Measurements from ENCODE around the gene NRG2.

NRG2 gene

GRCh38 chr5:139966856-139967255 lies 76.2 kb downstream of the NRG2 start:
- DNase-seq = no peak

- DNase-seq = no peak
Observed at GRCh38 chr5:139964994-139965565, 78.0 kb downstream of the NRG2 start.

- DNase-seq = no peak
Observed at GRCh38 chr5:139964266-139964993, 78.7 kb downstream of the NRG2 start.

- no peak for DNase-seq
Observed at GRCh38 chr5:139962445-139962844, 80.7 kb downstream of the NRG2 start.

DNA sequence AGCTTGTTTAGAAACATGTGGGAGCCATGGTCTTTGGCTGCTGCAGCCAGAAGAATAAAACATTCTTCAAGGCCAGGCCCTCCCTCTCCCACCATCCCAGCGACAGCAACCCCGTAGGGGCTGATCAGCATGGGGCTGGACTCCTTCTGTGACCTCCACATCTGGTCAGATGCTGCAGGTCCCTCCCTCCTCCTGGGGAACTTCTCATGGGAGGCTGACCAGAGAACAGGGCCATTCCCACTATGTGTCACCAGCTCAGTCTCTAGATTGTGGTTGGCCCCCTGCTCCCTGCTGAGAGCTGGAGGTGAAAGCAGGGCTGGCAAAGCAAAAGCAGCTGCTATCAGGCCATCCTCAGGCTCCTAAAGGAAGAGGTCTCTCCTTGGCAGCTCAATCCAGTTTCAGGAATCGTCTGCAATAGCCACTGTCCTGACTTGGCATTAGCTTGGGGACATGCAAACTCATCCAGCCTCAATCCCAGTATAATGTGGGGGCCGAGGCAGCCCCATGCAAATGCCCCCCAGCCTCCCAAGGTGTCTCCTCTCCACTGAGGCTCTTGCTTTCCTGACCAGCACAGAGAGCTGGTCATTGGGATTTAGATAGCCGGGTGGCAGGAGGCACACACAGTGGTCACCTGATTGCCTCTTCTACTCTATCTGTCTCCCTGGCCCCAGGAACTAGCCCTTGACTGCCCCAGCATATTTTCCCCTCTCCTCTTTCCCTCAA lies 81.5 kb downstream of the NRG2 start:
- no peak for DNase-seq

GRCh38 chr5:139960723-139961383 lies 82.2 kb downstream of the NRG2 start:
- no peak for DNase-seq

GRCh38 chr5:139958432-139959148 lies 84.5 kb downstream of the NRG2 start:
- DNase-seq = no peak

- DNase-seq = no peak
Observed at GRCh38 chr5:139956342-139956741, 86.8 kb downstream of the NRG2 start.

- DNase-seq = no peak
Observed at GRCh38 chr5:139955616-139956273, 87.4 kb downstream of the NRG2 start.

DNA sequence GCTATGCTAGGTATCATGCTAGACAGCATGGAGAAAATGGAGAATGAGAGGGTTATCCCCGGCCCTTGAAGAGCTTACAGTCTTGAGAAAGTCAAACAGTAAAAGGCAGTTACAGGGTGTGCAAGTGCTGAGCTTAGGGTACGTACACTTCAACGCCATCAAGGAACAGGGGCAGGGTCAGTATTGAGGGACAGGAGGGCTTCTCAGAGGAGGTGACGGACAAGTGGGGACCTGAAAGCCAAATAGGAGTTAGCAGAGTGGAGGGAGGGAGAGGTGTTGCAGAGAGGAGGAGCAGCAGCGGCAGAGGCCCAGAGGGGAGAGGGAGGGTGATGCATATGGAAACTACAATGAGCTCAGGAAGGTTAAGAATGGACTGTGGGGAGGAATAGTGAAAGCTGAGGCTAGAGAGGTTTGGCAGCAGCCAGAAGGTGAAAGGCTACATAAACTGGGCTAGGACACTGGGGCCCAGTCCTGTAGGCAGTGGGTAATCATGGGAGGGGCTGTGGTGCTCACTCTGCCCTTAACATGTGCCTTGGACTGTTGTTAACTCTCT lies 88.0 kb downstream of the NRG2 start:
- no peak for DNase-seq

GRCh38 chr5:139954462-139954861 lies 88.6 kb downstream of the NRG2 start:
- DNase-seq = no peak

DNA sequence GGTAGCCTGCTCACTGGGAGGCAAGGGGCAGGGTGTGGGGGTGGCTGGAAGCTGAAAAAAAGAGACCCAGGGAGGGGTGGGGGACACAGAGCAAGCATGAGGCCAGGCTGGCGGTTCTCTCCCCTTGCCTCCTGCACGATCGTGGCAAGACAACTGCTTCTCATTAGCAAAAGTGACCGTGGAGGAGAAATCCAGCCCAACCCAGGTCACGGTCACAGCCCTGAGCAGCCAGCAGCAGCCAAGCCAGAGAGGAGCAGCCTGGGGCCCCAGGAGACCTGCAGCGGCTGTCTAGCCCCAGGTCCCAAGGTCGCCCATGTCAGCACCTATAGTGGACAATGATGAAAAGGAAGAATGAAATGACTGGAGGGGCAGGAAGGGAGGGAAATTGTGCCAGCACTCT lies 89.1 kb downstream of the NRG2 start:
- no peak for DNase-seq

DNA sequence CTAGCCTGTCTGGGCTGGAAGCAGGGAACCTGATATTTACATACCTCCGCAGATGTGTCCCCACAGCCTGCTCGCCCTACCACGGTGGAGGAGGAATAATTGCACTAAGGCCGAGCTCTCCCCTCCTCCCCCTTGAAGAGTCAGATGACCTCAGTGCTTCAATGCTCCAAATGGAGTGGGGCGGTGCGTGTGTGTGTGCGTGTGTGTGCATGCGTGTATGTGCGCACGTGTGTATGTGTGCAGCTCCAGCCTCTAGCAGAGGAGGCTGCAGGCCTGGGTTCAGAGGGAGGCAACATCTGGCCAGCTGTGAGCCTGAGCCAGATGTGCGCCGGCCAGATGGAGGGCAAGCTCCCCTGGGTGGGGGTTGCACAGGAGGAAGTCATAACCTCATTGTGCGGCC lies 90.5 kb downstream of the NRG2 start:
- DNase-seq = no peak

DNA sequence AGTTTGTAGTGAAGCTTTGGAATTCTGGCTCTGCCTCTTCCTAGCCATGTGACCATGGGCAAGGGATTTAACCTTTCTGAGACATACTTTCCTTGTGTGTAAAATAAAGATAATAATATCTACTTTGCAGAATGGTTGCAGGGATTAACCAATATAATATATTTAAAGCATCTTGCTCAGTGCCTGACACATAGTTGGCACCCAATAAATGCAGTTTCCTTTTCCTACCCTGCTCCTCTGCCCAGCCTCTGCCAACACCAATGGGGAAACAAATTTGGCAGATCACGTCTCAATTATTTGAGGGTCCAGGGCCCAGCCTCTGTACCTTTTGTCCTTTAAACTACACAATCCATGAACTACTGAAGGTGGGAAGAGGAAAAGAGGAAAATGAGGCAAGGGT lies 91.1 kb downstream of the NRG2 start:
- DNase-seq = no peak

GRCh38 chr5:139951296-139951924 lies 91.7 kb downstream of the NRG2 start:
- DNase-seq = no peak

GRCh38 chr5:139950436-139950835 lies 92.7 kb downstream of the NRG2 start:
- no peak for DNase-seq

DNA sequence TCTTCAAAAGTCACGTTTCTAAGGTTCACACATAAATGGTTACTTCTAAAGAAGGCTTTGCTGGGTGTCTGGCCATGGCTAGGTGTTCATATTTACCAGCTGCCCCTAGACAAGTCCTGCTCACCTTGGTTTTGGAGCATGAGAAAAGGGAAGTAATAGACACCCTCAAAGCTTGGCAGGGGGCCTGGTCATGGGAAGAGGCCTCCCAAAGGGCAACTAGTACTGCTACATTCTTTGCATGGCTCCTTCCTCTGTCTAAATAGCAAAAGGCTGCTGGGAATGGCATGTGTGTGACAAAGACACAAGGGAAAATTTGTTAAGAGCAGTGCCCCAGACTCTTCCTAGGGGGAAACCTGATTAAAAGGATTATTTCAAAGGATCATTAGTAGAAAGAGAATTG lies 93.4 kb downstream of the NRG2 start:
- no peak for DNase-seq

GRCh38 chr5:139947727-139948126 lies 95.4 kb downstream of the NRG2 start:
- DNase-seq = no peak

DNA sequence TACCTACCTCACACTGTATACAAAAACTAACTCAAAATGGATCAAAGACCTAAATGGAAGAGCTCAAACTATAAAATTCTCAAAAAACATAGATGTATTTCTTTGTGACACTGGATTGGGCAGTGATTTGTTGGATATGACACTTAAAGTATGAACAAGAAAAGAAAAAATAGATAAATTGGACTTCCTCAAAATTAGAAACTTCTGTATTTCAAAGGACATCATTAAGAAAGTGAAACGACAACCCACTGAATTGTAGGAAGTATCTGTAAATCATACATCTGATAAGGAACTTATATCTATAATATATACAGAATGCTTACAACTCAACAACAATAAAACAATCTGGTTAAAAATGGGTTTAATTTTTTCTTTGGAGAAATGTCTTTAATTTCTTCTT lies 96.7 kb downstream of the NRG2 start:
- no peak for DNase-seq

DNA sequence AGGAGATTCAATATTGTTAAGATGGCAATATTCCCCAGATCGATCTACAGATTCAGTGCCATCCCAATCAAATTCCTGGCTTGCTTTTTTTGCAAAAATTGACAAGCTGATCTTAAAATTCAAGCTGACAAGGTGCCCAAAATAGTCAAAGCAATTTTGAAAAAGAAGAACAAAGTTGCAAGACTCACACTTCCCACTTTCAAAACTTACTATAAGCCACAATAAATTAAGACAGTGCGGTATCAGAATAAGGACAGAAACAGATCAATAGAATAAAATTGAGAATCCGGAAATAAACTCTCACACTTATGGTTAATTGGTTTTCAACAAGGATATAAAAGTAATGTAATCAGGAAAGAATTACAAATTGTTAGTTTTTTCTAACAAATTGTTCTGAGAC lies 97.1 kb downstream of the NRG2 start:
- DNase-seq = no peak

DNA sequence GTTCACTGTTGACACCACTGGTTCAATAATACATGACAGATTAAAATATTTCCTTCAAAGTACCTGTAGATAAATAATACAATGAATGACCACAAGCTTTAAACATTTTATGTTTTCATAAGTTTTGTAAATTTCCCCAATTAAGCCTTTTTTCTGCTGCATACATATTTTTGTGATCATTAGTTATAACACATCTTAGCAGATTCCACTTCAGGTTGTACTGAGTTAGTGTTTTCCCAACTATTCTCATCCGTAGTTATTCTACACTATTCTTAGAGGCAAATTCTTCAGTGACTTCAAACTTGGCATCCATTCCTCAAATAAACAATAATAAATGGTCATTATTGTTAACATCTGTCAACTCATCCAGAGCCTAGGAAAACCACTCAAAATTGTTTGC lies 100.9 kb downstream of the NRG2 start:
- no peak for DNase-seq

GRCh38 chr5:139930406-139930805 lies 112.7 kb downstream of the NRG2 start:
- no peak for DNase-seq
